Stimulated activated CD4-positive, alpha-beta T cell treated with anti-CD3 and anti-CD28 coated beads, Interleukin-15, amount 100 ng/mL, for 48 hours (primary cell): ENCODE measurements around the gene ENAM.
"Not testable (repeated sequence)": the region's sequence is repeated elsewhere in the genome, so short reads cannot be mapped to it uniquely, and the experiment has no call there.

Experiments
- DNase-seq, 2 donors: peaks; one replicate each; pipeline ENCODE4 v3.0.0-alpha.2; 2020; ENCODE audit warnings: low read depth in 2 of 2

ENAM gene

DNA sequence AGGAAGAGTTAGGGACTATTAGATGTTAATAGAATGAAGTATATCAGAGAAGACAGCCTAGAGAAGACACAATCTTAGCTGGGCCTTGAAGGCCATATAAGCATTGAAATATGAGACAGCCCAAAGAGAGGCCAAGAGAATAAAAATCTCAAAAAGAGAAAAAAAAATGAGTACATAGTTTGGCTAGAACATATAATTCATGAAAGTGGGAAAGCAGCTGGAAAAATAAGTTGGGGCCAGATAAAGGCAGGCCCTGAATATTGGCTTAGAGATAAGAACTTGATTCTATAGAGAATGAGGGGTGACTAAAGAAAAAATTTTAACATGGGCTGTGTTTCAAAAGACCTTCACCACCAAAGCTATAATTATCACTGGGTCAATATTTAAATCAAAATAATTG, 52.4 kb downstream of the ENAM start:
- DNase-seq = no peak

GRCh38 chr4:70681704-70682103, 53.2 kb downstream of the ENAM start:
- no peak for DNase-seq

DNA sequence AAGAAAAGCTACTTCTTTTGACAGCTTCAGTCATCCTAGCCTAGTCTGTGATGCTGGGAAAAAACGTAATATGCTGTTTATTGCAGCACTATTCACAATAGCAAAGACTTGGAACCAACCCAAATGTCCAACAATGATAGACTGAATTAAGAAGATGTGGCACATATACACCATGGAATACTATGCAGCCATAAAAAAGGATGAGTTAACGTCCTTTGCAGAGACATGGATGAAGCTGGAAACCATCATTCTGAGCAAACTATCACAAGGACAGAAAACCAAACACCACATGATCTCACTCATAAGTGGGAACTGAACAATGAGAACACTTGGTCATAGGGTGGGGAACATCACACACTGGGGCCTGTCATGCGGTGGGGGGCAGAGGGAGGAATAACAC, 53.6 kb downstream of the ENAM start:
- not testable (repeated sequence) for DNase-seq

DNA sequence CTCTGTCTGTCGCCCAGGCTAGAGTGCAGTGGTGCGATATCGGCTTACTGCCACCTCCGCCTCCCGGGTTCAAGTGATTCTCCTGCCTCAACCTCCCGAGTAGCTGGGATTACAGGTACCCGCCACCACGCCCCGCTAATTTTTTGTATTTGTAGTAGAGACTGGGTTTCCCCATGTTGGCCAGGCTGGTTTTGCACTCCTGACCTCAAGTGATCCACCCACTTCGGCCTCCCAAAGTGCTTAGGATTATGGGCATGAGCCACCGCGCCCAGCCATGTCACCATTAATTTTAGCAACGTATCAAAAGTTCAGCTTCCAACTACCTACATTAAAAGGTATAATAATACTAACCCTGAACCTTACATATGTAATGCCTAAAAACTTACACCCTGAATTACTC, 58.8 kb downstream of the ENAM start:
- no peak for DNase-seq

DNA sequence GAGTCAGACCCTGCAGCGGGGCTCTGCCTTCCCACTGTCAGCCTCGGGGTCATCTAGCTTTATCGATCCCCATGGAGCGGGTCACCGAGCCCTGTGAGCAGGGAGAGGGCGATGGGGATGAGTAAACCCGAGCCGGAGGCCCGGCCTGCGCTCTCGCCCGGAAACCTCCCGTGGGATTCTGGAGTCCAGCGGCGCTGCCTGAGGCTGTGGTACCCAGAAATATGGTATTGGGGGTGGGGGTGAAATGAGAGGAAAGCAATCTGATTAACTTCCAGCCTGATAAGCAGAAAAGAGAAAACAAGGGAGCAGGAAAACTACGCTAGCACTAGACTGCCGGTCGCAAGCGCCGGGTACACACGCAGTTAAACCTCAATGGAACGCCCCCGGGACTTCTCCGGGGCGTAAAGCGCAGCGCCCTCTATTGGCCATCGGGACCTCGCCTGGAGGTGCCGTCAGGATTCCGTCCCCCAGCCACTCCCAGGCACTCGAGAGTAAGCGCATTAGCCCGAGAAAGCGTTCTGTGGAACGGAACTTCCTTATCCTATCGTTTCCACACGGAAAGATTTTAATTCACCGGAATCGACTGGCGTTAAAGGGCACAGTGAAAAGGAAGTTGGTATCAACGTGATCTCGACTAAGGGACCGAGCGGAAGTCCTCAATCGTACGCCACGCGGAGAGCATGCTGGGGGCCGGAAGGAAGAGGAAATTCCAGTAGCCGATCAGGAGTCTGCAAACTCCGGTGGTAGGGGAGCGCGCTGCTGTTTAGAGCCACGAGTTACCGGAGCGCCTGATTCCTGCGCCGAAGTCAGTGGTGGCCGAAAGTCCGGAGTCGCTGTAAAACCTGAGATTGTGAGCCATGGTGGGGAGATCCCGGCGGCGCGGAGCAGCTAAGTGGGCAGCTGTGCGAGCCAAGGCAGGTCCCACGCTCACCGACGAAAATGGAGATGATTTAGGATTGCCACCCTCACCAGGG, 59.6 kb downstream of the ENAM start, which contains the start of gene UTP3:
UTP3 (plus strand) TSS at position 712 of the 974 bp plus-strand sequence; CDS start at position 858, 146 bp downstream.
- peak; percentile 88 to 90 for DNase-seq

GRCh38 chr4:70688795-70689231, 60.3 kb downstream of the ENAM start:
- DNase-seq = peak in 1 of 2 donors; percentile 9

GRCh38 chr4:70691661-70692060, 63.1 kb downstream of the ENAM start:
- no peak for DNase-seq

GRCh38 chr4:70694633-70695032, 66.1 kb downstream of the ENAM start:
- DNase-seq = not testable (repeated sequence)
